Activated CD8-positive, alpha-beta memory T cell treated with anti-CD3 and anti-CD28 coated beads, Interleukin-2, amount 50 U/mL, for 24 hours (primary cell): Measurements from ENCODE around the gene AP1S3.
"Not testable (repeated sequence)": the region's sequence is repeated elsewhere in the genome, so short reads cannot be mapped to it uniquely, and the experiment has no call there.

Source experiments
- DNase-seq: peaks from one replicate; pipeline ENCODE4 v3.0.0-alpha.2; 2020; ENCODE audit errors: extremely low read depth

AP1S3 gene

GRCh38 chr2:223801736-223802135, 35.6 kb downstream of the AP1S3 start:
- no peak for DNase-seq

GRCh38 chr2:223800908-223801307, 36.5 kb downstream of the AP1S3 start:
- no peak for DNase-seq

- DNase-seq = no peak
These were observed 39.3 kb downstream of the AP1S3 start for GRCh38 chr2:223797811-223798721.

GRCh38 chr2:223797037-223797436, 40.3 kb downstream of the AP1S3 start:
- DNase-seq = no peak

- DNase-seq = no peak
These were observed 48.0 kb downstream of the AP1S3 start for GRCh38 chr2:223789423-223789822.

GRCh38 chr2:223788826-223789225, 48.6 kb downstream of the AP1S3 start:
- DNase-seq = no peak

DNA sequence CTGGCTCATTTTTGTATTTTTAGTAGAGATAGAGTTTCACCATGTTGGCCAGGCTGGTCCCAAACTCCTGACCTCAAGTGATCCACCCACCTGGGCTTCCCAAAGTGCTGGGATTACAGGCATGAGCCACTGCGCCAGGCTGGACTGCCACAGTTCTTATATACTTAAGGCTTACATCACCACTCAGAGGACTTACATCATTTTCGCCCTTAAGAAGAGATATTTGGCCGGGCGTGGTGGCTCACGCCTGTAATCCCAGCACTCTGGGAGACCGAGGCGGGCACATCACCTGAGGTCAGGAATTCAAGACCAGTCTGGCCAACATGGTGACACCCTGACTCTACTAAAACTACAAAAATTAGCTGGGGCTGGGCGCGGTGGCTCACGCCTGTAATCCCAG, 49.3 kb downstream of the AP1S3 start:
- DNase-seq = not testable (repeated sequence)

DNA sequence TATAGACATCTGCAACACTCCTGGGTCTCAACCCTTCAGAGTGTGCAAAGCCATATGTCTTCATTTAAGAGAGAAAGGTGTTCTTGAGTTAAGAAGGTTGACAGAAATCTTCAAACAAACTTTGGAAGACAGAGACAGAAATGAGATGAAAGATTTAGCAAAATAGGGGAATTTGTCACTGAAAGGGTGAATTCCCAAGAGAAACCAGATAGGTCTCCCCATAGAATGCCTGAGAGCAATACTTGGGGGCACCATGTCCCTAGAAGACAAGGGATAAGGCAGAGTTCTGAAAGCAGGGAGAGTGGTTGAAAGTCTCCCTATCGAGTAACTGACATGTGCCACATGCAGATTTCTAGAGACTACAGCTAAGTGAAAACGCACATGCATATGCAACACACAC, 50.0 kb downstream of the AP1S3 start:
- no peak for DNase-seq

- DNase-seq = no peak
These were observed 50.4 kb downstream of the AP1S3 start for GRCh38 chr2:223786943-223787342.

DNA sequence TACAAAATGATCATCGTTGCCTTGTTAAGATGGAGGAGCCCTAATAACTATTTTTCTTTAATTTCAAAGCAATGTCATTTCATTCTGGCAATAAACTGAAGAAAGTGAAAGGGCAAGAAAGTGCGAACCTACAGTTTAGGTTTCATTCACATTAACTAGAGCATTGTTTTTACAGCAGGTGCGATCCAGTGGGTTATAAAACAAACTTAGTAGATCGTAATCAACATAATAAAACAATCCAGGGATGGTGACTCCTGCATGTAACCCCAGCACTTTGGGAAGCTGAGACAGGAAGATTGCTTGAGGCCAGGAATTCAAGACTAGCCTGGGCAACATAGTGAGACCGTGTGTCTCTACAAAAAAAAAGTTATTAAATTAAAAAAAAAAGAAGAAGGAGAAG, 51.1 kb downstream of the AP1S3 start:
- no peak for DNase-seq

DNA sequence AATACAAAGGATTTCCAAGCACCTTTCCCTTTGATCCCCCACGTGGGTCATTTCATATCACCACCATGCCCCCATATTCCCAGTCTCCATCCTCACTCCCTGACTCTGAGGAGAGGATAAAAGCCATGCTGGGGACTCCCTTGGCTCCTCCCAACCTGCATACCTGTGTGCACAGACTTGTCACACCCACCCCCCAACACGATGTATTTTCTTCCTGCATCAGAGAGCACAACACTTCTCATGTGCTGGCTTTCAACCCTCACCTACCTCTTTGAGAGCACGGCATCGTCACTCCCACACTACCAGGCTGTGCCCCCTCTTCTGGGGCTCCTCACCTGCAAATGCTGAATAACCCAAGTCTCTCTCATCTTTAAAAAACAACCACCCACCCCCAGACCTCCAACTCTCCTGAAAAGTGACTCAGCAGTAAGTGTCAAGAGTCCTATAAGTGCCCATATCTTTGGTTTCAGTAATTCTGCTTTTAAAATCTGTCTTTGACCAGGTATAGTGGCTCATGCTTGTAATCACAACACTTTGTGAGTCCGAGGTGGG, 53.1 kb downstream of the AP1S3 start:
- no peak for DNase-seq

- DNase-seq = no peak
These were observed 54.8 kb downstream of the AP1S3 start for GRCh38 chr2:223782629-223783028.

GRCh38 chr2:223781560-223781959, 55.8 kb downstream of the AP1S3 start:
- no peak for DNase-seq

GRCh38 chr2:223779877-223780276, 57.5 kb downstream of the AP1S3 start:
- no peak for DNase-seq

GRCh38 chr2:223774193-223774592, 63.2 kb downstream of the AP1S3 start:
- no peak for DNase-seq

DNA sequence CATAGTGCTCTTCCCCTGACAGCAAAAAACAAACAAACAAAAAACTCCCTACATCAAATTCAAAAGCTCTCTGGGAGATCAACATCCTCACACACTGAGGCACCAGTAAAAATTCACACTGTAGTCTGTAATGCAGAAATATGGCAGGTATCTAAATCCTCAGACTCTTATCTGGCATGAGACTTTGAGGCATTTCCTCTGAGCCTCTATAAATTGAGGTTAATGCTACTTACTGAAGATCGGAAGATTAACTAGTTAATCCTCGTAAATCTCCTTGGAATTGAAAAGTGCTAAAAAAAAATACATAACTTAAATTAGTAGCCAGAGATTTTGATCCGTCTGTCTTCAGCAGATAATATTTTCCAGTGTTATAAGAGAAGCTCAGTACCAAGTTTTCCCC, 65.0 kb downstream of the AP1S3 start:
- DNase-seq = no peak

- DNase-seq = no peak
These were observed 65.9 kb downstream of the AP1S3 start for GRCh38 chr2:223771475-223771874.

DNA sequence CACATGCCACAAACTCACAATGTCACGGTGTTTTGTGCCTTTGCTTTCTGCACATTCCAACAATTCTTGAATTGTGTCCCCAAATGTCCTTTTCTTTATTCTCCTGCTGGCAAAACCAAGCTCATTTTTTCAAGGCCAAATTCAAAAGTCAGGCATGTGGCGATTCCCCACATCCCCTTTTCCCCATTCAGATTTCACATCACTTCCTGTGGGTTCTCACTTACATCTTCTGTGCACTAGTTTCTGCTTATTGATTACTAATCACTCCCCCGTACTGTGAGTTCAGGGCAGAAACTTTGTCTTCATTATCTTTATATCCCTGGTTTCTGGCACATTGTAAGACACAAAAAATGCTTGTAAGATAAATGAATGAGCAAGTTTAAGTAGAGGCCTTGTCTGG, 69.2 kb downstream of the AP1S3 start:
- no peak for DNase-seq

GRCh38 chr2:223767341-223767740, 70.0 kb downstream of the AP1S3 start:
- no peak for DNase-seq

DNA sequence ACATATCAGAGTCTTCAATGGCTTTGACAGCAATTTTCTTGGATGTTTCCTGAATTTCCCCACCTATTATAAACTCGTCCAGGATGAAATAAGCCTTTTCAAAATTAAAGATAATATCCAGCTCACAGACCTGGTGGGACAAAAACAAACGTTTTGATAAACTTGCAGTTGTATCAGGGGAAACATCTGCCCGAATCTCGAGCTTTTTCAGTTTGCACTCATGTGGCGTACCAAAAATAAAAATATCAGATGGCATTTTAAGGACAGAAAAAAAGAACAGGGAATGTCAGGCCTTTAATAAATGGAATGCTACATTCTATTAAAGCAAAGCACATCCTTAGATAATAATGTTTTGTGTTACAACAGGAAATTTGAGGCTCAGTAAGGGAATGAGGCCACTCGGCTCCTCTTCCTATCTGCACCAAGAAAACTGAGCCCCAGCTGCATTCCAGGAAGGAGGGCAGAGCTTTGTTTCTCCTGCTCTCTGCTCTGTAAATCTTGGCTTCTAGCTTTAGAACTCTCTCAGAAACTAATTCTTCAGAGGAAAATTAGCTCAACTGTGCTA, 72.1 kb downstream of the AP1S3 start:
- no peak for DNase-seq

DNA sequence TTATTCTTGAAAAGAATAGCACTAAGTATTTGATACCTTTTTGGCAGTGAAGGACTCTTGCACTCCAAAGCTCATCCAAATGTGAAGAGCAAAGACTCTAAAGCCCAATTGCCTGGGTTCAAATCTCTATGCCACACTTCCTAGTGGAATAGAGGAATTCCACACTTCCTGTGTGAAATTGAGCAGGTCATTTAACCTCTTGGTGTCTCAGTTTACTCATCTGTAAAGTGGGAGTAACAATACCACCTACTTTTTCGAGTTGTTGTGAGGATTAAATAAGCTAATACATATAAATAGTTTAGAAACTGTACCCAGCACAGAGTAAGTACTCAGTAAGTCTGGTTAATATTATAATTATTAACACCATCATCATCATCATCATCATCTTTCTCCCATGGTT, 72.6 kb downstream of the AP1S3 start:
- no peak for DNase-seq

GRCh38 chr2:223762853-223763252, 74.5 kb downstream of the AP1S3 start:
- no peak for DNase-seq

DNA sequence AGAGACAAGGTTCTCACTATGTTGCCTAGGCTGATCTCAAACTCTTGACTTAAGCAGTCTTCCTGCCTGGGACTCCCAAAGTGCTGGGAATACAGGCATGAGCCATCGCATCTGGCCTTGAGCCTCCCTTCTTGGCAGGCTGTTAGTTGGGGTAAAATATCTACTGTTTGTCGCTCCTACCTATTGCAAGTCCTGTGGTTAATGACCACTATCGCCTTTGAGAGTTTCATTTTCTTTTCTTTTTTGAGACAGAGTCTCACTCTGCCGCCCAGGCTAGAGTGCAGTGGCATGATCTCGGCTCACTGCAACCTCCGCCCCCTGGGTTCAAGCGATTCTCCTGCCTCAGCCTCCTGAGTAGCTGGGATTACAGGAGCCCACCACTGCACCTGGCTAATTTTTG, 75.6 kb downstream of the AP1S3 start:
- not testable (repeated sequence) for DNase-seq
